Neural cell (in vitro differentiated cells): ENCODE results near the gene SRSF8. TPM values are rescaled to one million over a fixed set of nuclear protein-coding genes. Genes with fewer than 3 reads are reported as not detected.

ENCODE experiments used
- H2AFZ ChIP-seq: fragments of 200-600, 300-800 bp; sonication (generic), shearing (Covaris generic); 2 replicates; pipeline ENCODE4 v1.6.0; 2014; ENCODE audit warnings: low read depth, mild to moderate bottlenecking, antibody characterized with exemption, low read length, moderate library complexity
- H3F3A ChIP-seq: fragments of 200-600 bp; shearing (Covaris generic); 2 replicates; pipeline ENCODE4 v1.6.1; 2016; ENCODE audit warnings: mild to moderate bottlenecking, moderate library complexity, mixed read lengths, antibody characterized with exemption, low read length; ENCODE audit not compliant: insufficient read depth, poor library complexity, severe bottlenecking
- H3K27ac ChIP-seq: fragments of 200-600, 300-800 bp; sonication (generic), shearing (Covaris generic); 2 replicates; pipeline ENCODE4 v1.5.1; 2014; ENCODE audit warnings: mild to moderate bottlenecking, low read length, moderate library complexity
- H3K27me3 ChIP-seq: fragments of 300-800, 200-600 bp; sonication (generic), shearing (Covaris generic); 2 replicates; pipeline ENCODE4 v1.6.0; 2014; ENCODE audit warnings: mild to moderate bottlenecking, low read depth, low read length, moderate library complexity; ENCODE audit not compliant: insufficient read depth
- H3K36me3 ChIP-seq: fragments of 300-800, 200-600 bp; sonication (generic), shearing (Covaris generic); 2 replicates; pipeline ENCODE4 v1.5.1; 2014; ENCODE audit warnings: mild to moderate bottlenecking, antibody characterized with exemption, low read length, moderate library complexity; ENCODE audit not compliant: insufficient read depth
- H3K4me2 ChIP-seq: fragments of 300-800, 200-600 bp; sonication (generic), shearing (Covaris generic); 2 replicates; pipeline ENCODE4 v1.6.0; 2014; ENCODE audit warnings: mild to moderate bottlenecking, low read length
- H3K4me3 ChIP-seq: fragments of 300-800, 200-600 bp; sonication (generic), shearing (Covaris generic); 2 replicates; pipeline ENCODE4 v1.5.1; 2014; ENCODE audit warnings: mild to moderate bottlenecking, low read length, moderate library complexity
- H3K79me2 ChIP-seq: fragments of 200-600 bp; shearing (Covaris generic); replicated peaks from 2 replicates; pipeline ENCODE4 v1.6.0; 2014; ENCODE audit warnings: mild to moderate bottlenecking, low read length, moderate library complexity; ENCODE audit not compliant: insufficient read depth
- H3K9ac ChIP-seq: fragments of 300-800, 200-600 bp; sonication (generic), shearing (Covaris generic); 2 replicates; pipeline ENCODE4 v1.6.1; 2016; ENCODE audit warnings: mild to moderate bottlenecking, low read length, mixed read lengths
- H3K9me2 ChIP-seq: fragments of 200-600 bp; shearing (Covaris generic); 2 replicates; pipeline ENCODE4 v1.6.1; 2016; ENCODE audit warnings: mild to moderate bottlenecking, low read length, mixed read lengths; ENCODE audit not compliant: insufficient read depth
- H3K9me3 ChIP-seq: fragments of 200-600, 300-800 bp; sonication (generic), shearing (Covaris generic); 2 replicates; pipeline ENCODE4 v1.6.1; 2016; ENCODE audit warnings: mild to moderate bottlenecking, mixed run types, low read length, moderate library complexity, mixed read lengths
- H4K20me1 ChIP-seq: fragments of 200-600 bp; shearing (Covaris generic); 2 replicates; pipeline ENCODE4 v1.6.1; 2016; ENCODE audit warnings: mild to moderate bottlenecking, mixed run types; ENCODE audit not compliant: insufficient read depth
- EP300 ChIP-seq: fragments of 450-650 bp; conservative IDR thresholded peaks from 2 replicates; pipeline ENCODE4 v1.6.1; 2014; ENCODE audit warnings: antibody characterized with exemption, mild to moderate bottlenecking, moderate library complexity; ENCODE audit not compliant: poor library complexity, severe bottlenecking
- EZH2 ChIP-seq: fragments of 200-600, 300-800 bp; shearing (Covaris generic), sonication (generic); IDR thresholded peaks from 2 replicates; pipeline ENCODE4 v1.6.1; 2014; ENCODE audit warnings: antibody characterized with exemption, low read length, borderline replicate concordance, mild to moderate bottlenecking; ENCODE audit not compliant: insufficient read depth, poor library complexity, severe bottlenecking
- MXI1 ChIP-seq: fragments of 450-650 bp; conservative IDR thresholded peaks from 2 replicates; pipeline ENCODE4 v1.6.1; 2014; ENCODE audit warnings: antibody characterized with exemption, mild to moderate bottlenecking; ENCODE audit not compliant: poor library complexity, severe bottlenecking
- POLR2AphosphoS5 ChIP-seq: IDR thresholded peaks from 2 replicates; pipeline ENCODE4 v1.6.1; 2012
- RAD21 ChIP-seq: fragments of 450-650 bp; conservative IDR thresholded peaks from 2 replicates; pipeline ENCODE4 v1.6.1; 2014; ENCODE audit warnings: antibody characterized with exemption, mild to moderate bottlenecking, moderate library complexity
- SMC3 ChIP-seq: fragments of 450-650 bp; conservative IDR thresholded peaks from 2 replicates; pipeline ENCODE4 v1.6.1; 2014; ENCODE audit warnings: antibody characterized with exemption, mild to moderate bottlenecking, moderate library complexity; ENCODE audit not compliant: poor library complexity
- TAF1 ChIP-seq: IDR thresholded peaks from 2 replicates; pipeline ENCODE4 v1.6.1; 2012; ENCODE audit warnings: low read depth
- polyA plus RNA-seq: library from polyadenylated mRNA; depleted of rRNA; stranded (reverse); fragments of >200 nt; gene quantifications from 2 replicates; pipeline ENCODE4 v1.2.3, GENCODE V29; 2014
- TF ChIP-seq, protein P1 (sequence below): fragments of 450-650 bp; IDR thresholded peaks from 2 replicates; pipeline ENCODE4 v1.5.1; 2014; ENCODE audit warnings: antibody characterized with exemption, mild to moderate bottlenecking, moderate library complexity; ENCODE audit not compliant: poor library complexity, severe bottlenecking
- TF ChIP-seq, protein P2 (sequence below): IDR thresholded peaks from 2 replicates; pipeline ENCODE4 v1.6.1; 2012; ENCODE audit warnings: borderline replicate concordance

The SRSF8 gene
- polyA plus RNA-seq, 1 donor from 2014 or later: 44.6 TPM

DNA sequence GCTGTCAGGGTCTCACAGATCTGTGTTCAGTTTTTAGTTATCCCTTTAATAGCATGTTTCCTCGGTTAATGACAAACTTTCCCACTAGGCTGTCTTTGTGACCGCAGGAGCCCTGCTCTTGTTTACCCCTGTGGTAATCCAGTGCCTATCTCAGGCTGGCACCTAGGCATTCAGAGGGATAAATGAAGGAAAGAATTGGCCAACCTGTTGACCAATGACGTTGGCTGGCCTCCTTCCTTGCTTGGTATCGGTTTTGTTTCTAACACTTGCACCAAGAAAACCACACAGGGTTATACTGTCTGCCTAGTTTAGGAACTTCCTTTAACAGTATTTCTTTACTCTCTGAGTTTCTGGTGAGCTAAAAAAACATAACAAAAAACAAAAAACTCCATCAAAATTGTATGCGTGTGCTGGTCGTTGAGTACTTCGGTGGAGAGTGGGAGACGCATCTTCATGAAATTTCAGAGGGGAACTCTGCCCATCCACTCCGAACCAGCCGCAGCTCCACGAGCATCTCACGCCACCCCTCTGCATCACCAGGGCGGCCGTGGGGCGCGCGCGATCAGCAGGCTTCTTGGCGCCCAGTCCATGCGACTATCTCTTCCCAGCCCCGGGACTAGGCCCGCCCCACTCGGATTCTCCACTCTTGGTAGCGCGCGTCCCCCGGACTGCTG, 22.4 kb downstream of the SRSF8 start:
- TF ChIP-seq POLR2AphosphoS5 (no peak), MXI1 (no peak), RAD21 (no peak), EZH2 (no peak), TAF1 (no peak), EP300 (no peak), SMC3 (no peak)
- TF ChIP-seq, protein P1, sequence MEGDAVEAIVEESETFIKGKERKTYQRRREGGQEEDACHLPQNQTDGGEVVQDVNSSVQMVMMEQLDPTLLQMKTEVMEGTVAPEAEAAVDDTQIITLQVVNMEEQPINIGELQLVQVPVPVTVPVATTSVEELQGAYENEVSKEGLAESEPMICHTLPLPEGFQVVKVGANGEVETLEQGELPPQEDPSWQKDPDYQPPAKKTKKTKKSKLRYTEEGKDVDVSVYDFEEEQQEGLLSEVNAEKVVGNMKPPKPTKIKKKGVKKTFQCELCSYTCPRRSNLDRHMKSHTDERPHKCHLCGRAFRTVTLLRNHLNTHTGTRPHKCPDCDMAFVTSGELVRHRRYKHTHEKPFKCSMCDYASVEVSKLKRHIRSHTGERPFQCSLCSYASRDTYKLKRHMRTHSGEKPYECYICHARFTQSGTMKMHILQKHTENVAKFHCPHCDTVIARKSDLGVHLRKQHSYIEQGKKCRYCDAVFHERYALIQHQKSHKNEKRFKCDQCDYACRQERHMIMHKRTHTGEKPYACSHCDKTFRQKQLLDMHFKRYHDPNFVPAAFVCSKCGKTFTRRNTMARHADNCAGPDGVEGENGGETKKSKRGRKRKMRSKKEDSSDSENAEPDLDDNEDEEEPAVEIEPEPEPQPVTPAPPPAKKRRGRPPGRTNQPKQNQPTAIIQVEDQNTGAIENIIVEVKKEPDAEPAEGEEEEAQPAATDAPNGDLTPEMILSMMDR: no peak
- TF ChIP-seq, protein P2, sequence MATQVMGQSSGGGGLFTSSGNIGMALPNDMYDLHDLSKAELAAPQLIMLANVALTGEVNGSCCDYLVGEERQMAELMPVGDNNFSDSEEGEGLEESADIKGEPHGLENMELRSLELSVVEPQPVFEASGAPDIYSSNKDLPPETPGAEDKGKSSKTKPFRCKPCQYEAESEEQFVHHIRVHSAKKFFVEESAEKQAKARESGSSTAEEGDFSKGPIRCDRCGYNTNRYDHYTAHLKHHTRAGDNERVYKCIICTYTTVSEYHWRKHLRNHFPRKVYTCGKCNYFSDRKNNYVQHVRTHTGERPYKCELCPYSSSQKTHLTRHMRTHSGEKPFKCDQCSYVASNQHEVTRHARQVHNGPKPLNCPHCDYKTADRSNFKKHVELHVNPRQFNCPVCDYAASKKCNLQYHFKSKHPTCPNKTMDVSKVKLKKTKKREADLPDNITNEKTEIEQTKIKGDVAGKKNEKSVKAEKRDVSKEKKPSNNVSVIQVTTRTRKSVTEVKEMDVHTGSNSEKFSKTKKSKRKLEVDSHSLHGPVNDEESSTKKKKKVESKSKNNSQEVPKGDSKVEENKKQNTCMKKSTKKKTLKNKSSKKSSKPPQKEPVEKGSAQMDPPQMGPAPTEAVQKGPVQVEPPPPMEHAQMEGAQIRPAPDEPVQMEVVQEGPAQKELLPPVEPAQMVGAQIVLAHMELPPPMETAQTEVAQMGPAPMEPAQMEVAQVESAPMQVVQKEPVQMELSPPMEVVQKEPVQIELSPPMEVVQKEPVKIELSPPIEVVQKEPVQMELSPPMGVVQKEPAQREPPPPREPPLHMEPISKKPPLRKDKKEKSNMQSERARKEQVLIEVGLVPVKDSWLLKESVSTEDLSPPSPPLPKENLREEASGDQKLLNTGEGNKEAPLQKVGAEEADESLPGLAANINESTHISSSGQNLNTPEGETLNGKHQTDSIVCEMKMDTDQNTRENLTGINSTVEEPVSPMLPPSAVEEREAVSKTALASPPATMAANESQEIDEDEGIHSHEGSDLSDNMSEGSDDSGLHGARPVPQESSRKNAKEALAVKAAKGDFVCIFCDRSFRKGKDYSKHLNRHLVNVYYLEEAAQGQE: no peak
- Histone ChIP-seq H3K27ac (peak overlapping the region; percentile 56), H3K9me2 (no peaks in the 10 kb centered on the region), H3F3A (peaks cover 9% of the 10 kb centered on the region), H3K4me3 (peak overlapping the region; percentile 93), H4K20me1 (no peaks in the 10 kb centered on the region), H3K9me3 (no peaks in the 10 kb centered on the region), H3K9ac (peak overlapping the region; percentile 69), H3K4me2 (peak overlapping the region; percentile 39), H3K79me2 (no peaks in the 10 kb centered on the region), H2AFZ (peak overlapping the region; percentile 61), H3K27me3 (no peaks in the 10 kb centered on the region), H3K36me3 (no peaks in the 10 kb centered on the region)

DNA sequence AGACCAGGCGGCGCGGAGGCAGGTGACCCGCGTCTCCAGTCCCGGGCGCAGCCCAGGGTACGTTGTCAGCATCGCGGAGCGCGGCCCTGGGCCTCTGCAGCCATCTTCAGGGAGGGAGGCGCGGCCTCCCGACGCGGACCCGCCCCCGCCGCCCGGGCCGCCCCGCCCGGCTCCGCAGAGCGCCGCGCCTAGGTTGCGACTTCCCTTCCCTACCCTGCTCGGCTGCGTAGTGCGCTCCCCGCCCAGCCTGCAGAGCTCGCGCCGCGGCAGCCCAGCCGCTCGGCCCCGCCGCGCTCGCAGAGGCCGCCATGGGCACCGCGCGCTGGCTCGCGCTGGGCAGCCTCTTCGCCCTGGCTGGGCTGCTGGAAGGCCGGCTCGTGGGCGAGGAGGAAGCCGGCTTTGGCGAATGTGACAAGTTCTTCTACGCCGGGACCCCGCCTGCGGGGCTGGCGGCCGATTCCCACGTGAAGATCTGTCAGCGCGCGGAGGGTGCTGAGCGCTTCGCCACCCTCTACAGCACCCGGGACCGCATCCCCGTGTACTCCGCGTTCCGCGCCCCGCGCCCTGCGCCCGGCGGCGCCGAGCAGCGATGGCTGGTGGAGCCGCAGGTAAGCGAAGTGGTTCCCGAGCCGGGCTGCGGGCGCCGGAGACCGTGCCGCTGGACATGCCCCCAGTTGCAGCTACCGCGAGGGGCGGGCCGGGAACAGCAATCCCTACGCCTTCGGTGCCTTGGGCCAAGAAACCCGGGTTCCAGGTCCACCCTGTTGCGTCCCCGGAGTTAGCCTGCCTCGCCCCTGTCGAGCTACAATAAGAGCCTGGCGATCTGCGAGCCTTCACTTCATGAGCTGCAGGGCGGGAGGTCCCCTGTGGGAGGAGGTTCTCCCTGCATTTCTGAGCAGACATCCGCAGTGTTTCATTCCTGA, 23.2 kb downstream of the SRSF8 start, which contains the start of gene ENDOD1:
TSS of gene ENDOD1 (plus strand) at position 227 of the 923 bp plus-strand sequence. CDS start at position 309, 82 bp downstream.
- peak within 1 kb of the TSS; percentile 68 for H2AFZ ChIP-seq
- TF ChIP-seq EP300: no peak
- TF ChIP-seq SMC3: peak; percentile 34
- no peak for TF ChIP-seq POLR2AphosphoS5
- TF ChIP-seq MXI1: peak; percentile 90
- TF ChIP-seq, protein P1: no peak
- TF ChIP-seq, protein P2: no peak
- TF ChIP-seq RAD21: no peak
- no peaks in the 10 kb centered on the region for H3K9me2 ChIP-seq
- no peaks in the 10 kb centered on the region for H3K9me3 ChIP-seq
- peak within 1 kb of the TSS; percentile 56 for H3K27ac ChIP-seq
- peak within 1 kb of the TSS; percentile 69 for H3K9ac ChIP-seq
- H3K27me3 ChIP-seq: no peaks in the 10 kb centered on the region
- no peaks in the 10 kb centered on the region for H3K36me3 ChIP-seq
- H3F3A ChIP-seq: peaks cover 9% of the 10 kb centered on the region
- peak within 1 kb of the TSS; percentile 93 for H3K4me3 ChIP-seq
- H3K79me2 ChIP-seq: no peaks in the 10 kb centered on the region
- no peaks in the 10 kb centered on the region for H4K20me1 ChIP-seq
- H3K4me2 ChIP-seq: peak within 1 kb of the TSS; percentile 77
